Upper lobe of right lung (tissue), 1 donor: ENCODE results near the gene LRRK1. TPM values are rescaled to one million over a fixed set of nuclear protein-coding genes. Genes with fewer than 3 reads are reported as not detected.

Experiments
- ATAC-seq: fragments of 200-7000 bp; cut with Tn5 transposase; one replicate; pipeline ENCODE4 v1.9.1; 2020; ENCODE audit warnings: mild to moderate bottlenecking, moderate library complexity
- DNase-seq: peaks from one replicate; pipeline ENCODE4 v3.0.0-alpha.2; 2020
- H3K27ac ChIP-seq: fragments of 200-600 bp; one replicate; pipeline ENCODE4 v1.8.0; 2022
- H3K27me3 ChIP-seq: fragments of 200-600 bp; one replicate; pipeline ENCODE4 v1.8.0; 2022; ENCODE audit warnings: mild to moderate bottlenecking
- H3K36me3 ChIP-seq: fragments of 200-600 bp; one replicate; pipeline ENCODE4 v1.8.0; 2022
- H3K4me1 ChIP-seq: fragments of 200-600 bp; one replicate; pipeline ENCODE4 v1.8.0; 2022
- H3K4me3 ChIP-seq: fragments of 200-600 bp; one replicate; pipeline ENCODE4 v1.8.0; 2022; ENCODE audit warnings: mild to moderate bottlenecking
- H3K9me3 ChIP-seq: fragments of 200-600 bp; one replicate; pipeline ENCODE4 v1.8.0; 2022
- intact Hi-C: fragments of 100-400 bp; cut with DNase I; formaldehyde crosslinking; loops from one replicate; pipeline ENCODE4 v1.11.0; 2022
- total RNA-seq: library from RNA; stranded (reverse); fragmentation: NEBNext Ultra II Directional; extraction: Animal tissue kit (Norgen Biotek cat#: 25700); gene quantifications from one replicate; pipeline ENCODE4 v1.2.1, GENCODE V29; 2021
- TF ChIP-seq, protein P1 (sequence below): fragments of 200-600 bp; IDR thresholded peaks from one replicate; pipeline ENCODE4 v1.8.0; 2022; ENCODE audit warnings: antibody characterized with exemption
- donor health status: DM: no; HTN: yes; CAD: no; lungs with severe emphysema.

Gene LRRK1
- total RNA-seq, 1 donor from 2014 or later = 22.6 TPM

DNA sequence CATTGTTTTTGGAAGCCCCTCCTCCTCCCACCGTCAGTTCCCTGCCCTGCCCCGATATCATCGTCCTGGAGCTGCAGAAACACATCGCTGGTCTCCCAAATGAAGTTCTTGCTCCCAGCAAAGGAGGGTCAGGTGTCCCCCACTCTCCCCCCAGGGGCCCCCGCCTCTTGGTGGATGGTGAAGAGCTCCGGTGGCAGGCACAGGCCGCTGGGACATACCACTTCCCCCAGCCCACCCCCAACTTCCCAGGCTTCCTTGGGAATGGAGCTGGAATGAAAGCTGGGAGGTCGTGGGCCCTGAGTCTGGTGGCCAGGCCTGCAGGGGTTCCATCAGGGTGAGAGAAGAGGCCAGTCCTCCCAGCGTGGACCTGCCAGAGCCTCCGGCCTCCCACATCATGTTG lies 195.0 kb downstream of the LRRK1 start:
- Histone ChIP-seq H3K36me3 (no peaks in the 10 kb centered on the region), H3K9me3 (no peaks in the 10 kb centered on the region), H3K27ac (no peak overlapping the region), H3K27me3 (no peaks in the 10 kb centered on the region), H3K4me1 (peaks cover 6% of the 10 kb centered on the region), H3K4me3 (no peak overlapping the region)
- TF ChIP-seq, protein P1, sequence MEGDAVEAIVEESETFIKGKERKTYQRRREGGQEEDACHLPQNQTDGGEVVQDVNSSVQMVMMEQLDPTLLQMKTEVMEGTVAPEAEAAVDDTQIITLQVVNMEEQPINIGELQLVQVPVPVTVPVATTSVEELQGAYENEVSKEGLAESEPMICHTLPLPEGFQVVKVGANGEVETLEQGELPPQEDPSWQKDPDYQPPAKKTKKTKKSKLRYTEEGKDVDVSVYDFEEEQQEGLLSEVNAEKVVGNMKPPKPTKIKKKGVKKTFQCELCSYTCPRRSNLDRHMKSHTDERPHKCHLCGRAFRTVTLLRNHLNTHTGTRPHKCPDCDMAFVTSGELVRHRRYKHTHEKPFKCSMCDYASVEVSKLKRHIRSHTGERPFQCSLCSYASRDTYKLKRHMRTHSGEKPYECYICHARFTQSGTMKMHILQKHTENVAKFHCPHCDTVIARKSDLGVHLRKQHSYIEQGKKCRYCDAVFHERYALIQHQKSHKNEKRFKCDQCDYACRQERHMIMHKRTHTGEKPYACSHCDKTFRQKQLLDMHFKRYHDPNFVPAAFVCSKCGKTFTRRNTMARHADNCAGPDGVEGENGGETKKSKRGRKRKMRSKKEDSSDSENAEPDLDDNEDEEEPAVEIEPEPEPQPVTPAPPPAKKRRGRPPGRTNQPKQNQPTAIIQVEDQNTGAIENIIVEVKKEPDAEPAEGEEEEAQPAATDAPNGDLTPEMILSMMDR = no peak
- no peak for ATAC-seq
- no peak for DNase-seq
- intact Hi-C loops = no loop called here

DNA sequence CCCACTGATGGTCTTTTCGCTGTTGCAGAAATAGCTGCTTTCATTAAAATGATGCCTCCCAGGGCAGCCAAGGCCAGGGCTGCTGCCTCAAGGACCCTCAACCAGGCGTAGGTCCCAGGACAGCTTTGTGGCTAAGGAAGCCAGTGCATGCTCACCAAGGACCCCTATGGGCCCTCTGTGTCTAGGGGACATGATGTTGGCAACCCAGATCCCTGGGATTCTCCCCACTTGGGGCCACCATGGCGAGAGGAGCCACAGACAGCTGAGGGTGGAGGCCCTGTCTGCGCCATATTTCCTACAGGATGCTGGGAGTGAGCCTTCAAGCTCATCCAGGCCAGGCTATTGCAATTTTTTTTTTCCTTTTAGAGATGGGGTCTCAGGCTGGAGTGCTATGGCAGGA lies 195.5 kb downstream of the LRRK1 start:
- no peak for DNase-seq
- peaks cover 6% of the 10 kb centered on the region for H3K4me1 ChIP-seq
- TF ChIP-seq, protein P1 = no peak
- H3K27me3 ChIP-seq = no peaks in the 10 kb centered on the region
- no peak for ATAC-seq
- intact Hi-C loops = no loop called here
- H3K4me3 ChIP-seq = no peak overlapping the region
- H3K27ac ChIP-seq = no peak overlapping the region
- no peaks in the 10 kb centered on the region for H3K36me3 ChIP-seq
- no peaks in the 10 kb centered on the region for H3K9me3 ChIP-seq

DNA sequence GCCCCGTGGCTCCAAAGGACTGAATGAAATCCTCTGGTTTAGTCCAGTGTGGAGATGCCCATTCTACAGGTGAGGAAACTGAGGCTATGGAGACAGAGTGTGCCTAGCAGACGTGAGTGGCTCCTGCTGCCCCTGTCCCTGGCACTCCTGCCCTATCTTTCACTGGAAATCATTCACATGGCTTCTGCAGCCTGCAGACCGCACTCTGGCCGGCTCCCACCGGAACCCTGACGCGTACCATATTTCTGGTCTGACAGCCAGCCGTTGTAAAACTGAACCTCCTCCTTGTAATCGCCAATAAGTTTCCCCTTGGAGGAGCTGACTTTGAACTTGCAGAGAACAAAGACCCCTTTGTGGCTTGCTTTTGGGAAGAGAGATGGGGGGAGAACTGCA lies 196.2 kb downstream of the LRRK1 start:
- peak overlapping the region; percentile 49 for H3K27ac ChIP-seq
- H3K27me3 ChIP-seq = no peaks in the 10 kb centered on the region
- intact Hi-C loops = no loop called here
- TF ChIP-seq, protein P1 = no peak
- ATAC-seq = no peak
- H3K4me3 ChIP-seq = no peak overlapping the region
- no peak for DNase-seq
- peaks cover 6% of the 10 kb centered on the region for H3K4me1 ChIP-seq
- H3K36me3 ChIP-seq = no peaks in the 10 kb centered on the region
- H3K9me3 ChIP-seq = no peaks in the 10 kb centered on the region

DNA sequence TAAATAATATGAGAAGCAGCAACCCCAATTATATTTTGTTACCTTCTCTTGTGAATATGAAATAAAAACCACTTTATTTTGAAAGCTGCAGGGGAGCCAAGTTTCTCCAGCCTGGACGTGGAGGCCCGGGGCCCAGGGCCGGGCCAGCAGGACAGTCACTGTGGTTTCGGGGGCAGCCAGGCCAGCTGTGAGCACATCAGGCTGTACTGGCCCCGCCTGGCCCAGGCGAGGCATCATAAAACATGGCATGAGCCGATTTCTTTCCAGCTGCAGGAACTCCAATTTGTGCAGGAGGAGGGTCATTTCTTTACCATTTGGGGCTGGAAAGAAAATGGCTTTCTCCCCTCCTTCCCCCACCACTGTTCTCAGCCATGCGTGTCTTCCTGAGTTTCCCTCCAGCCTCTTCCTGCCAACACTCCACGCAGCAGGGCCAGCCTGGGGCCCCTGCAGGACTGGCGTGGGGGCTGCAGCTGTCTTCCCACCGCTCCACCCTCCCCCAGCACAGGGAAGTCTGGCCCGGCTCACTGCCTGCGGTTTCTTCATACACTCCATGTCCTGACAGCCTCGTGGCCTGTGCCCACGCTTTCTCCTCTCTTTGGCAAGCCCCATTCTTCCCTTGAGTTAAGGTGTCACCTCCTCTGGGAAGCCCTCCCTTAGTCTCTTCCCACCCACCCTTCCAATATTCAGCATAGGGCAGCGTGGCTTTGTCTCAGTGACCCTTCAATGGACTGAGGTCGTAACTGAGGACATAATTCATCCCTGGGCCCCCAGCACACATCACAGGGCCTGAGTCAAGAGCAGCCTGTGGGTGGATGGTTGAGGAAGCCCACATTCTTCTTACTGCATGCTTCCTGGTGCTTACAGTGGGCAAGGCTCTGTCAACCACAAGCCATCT lies 196.9 kb downstream of the LRRK1 start:
- intact Hi-C loops = no loop called here
- peak overlapping the region; percentile 49 for H3K27ac ChIP-seq

DNA sequence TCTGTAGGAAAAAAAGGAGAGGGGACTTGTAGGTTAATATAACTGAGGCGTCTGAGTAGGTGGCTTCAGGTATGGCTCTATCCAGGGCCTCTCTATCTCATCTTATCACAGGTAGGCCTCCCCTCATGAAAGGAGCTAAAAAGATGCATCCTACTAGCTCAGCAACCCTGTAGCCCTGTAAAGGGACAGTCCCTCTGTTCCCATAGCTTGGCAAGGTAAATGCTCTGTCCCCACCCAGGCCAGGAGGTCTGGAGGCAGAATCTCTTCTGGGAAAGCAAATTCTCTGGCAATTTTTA lies 197.5 kb downstream of the LRRK1 start:
- H3K36me3 ChIP-seq = no peaks in the 10 kb centered on the region
- H3K9me3 ChIP-seq = no peaks in the 10 kb centered on the region
- H3K4me3 ChIP-seq = no peak overlapping the region
- DNase-seq (no peak), ATAC-seq (no peak)
- intact Hi-C loops = no loop called here
- no peaks in the 10 kb centered on the region for H3K27me3 ChIP-seq
- TF ChIP-seq, protein P1 = no peak
- H3K4me1 ChIP-seq = peaks cover 16% of the 10 kb centered on the region
- no peak overlapping the region for H3K27ac ChIP-seq

More for the DNA sequence above, 196.9 kb downstream of the LRRK1 start:
- TF ChIP-seq, protein P1 = no peak
- peak; percentile 88 for ATAC-seq
- Histone ChIP-seq H3K4me3 (no peak overlapping the region), H3K9me3 (no peaks in the 10 kb centered on the region), H3K27me3 (no peaks in the 10 kb centered on the region), H3K36me3 (no peaks in the 10 kb centered on the region), H3K4me1 (peaks cover 10% of the 10 kb centered on the region)
- DNase-seq = peak; percentile 86
